Liver (tissue), 3 donors: ENCODE data around the gene KRT71.

Source experiments
- JUND ChIP-seq, 2 donors: IDR thresholded peaks; 2 replicates each; pipeline ENCODE4 v1.6.1; 2016; ENCODE audit warnings: antibody characterized with exemption in 2 of 2
- NR2F2 ChIP-seq: IDR thresholded peaks from 2 replicates; pipeline ENCODE4 v1.6.1; 2016; ENCODE audit warnings: antibody characterized with exemption
- RAD21 ChIP-seq, 2 donors: IDR thresholded peaks; 2 replicates each; pipeline ENCODE4 v1.6.1; 2016; ENCODE audit warnings: antibody characterized with exemption in 2 of 2, mild to moderate bottlenecking in 2 of 2
- SP1 ChIP-seq: IDR thresholded peaks from 2 replicates; pipeline ENCODE4 v1.6.1; 2018; ENCODE audit warnings: antibody characterized with exemption, mild to moderate bottlenecking
- TF ChIP-seq, protein P1 (sequence below): fragments of 150-350 bp; IDR thresholded peaks from 2 replicates; pipeline ENCODE4 v1.5.1; 2017; ENCODE audit warnings: improper control_type of control experiment, low read depth, low read length; ENCODE audit not compliant: missing input control
- donor health status: healthy.
- donor health status: healthy.

DNA sequence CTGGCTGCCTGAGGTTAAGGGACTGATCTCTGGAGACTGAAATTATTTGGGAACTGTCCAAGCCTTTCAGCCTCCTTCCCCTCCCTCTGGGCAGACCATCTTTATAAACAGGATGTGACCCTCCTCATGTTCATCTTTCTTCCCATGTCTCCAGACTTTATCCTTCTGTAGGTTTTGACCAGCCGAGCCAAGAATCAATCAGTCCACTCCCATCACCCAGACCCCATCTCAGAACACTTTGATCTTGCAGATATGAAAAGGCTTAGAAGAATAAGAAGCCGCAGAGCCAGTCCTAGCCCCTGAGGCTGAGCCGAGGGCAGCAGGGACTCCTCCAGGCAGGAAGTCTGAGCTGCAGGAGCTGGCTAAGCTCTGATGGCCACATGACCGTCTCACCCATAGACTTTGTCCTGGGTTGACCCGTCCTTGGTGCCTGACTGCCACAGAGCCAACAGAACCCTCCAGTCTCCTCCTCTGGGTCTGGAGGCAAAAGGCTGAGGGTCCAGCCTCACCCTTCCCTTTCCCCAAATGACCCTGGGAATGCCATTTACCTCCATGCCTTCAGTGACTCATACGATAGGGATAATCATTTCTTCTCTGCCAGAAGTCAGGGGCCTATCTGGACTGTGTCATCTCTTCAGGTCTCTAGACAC is 1.6 kb downstream of the KRT71 start:
- TF ChIP-seq JUND (IDR thresholded peaks at IDR 0.05) (no peak), SP1 (no peak), RAD21 (IDR thresholded peaks at IDR 0.05) (no peak), NR2F2 (no peak)
- TF ChIP-seq, protein P1, sequence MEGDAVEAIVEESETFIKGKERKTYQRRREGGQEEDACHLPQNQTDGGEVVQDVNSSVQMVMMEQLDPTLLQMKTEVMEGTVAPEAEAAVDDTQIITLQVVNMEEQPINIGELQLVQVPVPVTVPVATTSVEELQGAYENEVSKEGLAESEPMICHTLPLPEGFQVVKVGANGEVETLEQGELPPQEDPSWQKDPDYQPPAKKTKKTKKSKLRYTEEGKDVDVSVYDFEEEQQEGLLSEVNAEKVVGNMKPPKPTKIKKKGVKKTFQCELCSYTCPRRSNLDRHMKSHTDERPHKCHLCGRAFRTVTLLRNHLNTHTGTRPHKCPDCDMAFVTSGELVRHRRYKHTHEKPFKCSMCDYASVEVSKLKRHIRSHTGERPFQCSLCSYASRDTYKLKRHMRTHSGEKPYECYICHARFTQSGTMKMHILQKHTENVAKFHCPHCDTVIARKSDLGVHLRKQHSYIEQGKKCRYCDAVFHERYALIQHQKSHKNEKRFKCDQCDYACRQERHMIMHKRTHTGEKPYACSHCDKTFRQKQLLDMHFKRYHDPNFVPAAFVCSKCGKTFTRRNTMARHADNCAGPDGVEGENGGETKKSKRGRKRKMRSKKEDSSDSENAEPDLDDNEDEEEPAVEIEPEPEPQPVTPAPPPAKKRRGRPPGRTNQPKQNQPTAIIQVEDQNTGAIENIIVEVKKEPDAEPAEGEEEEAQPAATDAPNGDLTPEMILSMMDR, result no peak
